ENCODE data around the gene TUBB.
A peak's percentile ranks its signal among the peaks of the same experiment; 100 is the strongest.
"Not testable (repeated sequence)": the region's sequence is repeated elsewhere in the genome, so short reads cannot be mapped to it uniquely, and the experiment has no call there.

The TUBB gene

GRCh38 chr6:30761791-30762429 is 41.8 kb downstream of the TUBB start:
- DNase-seq (ENCODE audit: low spot score): no peak

GRCh38 chr6:30763155-30763617 is 43.0 kb downstream of the TUBB start:
- DNase-seq (ENCODE audit: low spot score): no peak

GRCh38 chr6:30763618-30764489 is 43.7 kb downstream of the TUBB start:
- DNase-seq (ENCODE audit: low spot score): peak; percentile 23

DNA sequence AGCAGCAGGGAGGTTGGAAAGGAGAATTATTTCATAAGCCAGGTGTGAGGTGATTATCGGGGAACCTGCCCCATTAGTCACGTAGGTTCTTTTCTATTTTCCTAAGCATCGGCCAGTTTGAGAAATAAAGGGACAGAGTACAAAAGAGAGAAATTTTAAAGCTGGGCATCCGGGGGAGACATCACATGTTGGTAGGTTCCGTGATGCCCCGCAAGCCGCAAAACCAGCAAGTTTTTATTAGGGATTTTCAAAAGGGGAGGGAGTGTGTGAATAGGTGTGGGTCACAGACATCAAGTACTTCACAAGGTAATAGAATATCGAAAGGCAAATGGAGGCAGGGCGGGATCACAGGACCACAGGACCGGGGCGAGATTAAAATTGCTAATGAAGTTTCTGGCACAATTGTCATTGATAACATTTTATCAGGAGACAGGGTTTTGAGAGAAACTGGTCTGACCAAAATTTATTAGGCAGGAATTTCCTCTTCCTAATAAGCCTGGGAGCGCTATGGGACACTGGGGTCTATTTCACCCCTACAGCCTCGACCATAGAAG is 44.4 kb downstream of the TUBB start:
- not testable (repeated sequence) for DNase-seq (ENCODE audit: low spot score)

DNA sequence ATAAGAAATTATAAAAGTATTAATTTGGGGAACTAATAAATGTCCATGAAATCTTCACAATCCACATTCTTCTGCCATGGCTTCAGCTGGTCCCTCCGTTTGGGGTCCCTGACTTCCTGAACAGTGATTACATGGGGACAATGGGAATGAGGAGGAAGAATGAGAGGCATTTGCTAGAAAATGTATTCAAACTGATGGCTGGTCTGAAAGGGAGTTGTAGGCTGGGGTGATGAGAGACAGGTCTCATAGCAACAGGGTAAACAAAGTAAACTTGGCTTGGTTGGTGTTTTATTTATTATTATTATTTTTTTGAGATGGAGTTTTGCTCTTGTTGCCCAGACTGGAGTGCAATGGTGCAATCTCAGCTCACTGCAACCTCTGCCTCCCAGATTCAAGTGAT is 45.3 kb downstream of the TUBB start:
- not testable (repeated sequence) for DNase-seq (ENCODE audit: low spot score)

- no peak for DNase-seq (ENCODE audit: low spot score)
Measured at GRCh38 chr6:30766461-30767157, 46.5 kb downstream of the TUBB start.

GRCh38 chr6:30767158-30767943 is 47.2 kb downstream of the TUBB start:
- DNase-seq (ENCODE audit: low spot score): no peak

DNA sequence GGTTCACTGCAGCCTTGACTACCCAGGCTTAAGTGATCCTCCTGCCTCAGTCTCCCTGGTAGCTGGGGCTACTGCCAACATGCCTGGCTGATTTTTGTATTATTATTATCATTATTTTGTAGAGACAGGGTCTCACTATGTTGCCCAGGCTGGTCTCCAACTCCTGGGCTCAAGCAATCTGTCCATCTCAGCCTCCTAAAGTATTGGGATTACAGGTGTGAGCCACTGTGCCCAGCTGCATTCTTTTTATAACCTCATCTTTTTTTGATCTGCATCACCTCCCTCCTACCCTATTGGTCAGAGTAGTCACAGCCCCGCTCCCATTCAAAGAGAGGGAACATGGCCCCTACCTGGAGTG is 47.8 kb downstream of the TUBB start:
- no peak for DNase-seq (ENCODE audit: low spot score)

GRCh38 chr6:30768634-30769087 is 48.5 kb downstream of the TUBB start:
- DNase-seq (ENCODE audit: low spot score): no peak

- peak; percentile 86 for DNase-seq (ENCODE audit: low spot score)
Measured at GRCh38 chr6:30769088-30769852, 49.1 kb downstream of the TUBB start.

DNA sequence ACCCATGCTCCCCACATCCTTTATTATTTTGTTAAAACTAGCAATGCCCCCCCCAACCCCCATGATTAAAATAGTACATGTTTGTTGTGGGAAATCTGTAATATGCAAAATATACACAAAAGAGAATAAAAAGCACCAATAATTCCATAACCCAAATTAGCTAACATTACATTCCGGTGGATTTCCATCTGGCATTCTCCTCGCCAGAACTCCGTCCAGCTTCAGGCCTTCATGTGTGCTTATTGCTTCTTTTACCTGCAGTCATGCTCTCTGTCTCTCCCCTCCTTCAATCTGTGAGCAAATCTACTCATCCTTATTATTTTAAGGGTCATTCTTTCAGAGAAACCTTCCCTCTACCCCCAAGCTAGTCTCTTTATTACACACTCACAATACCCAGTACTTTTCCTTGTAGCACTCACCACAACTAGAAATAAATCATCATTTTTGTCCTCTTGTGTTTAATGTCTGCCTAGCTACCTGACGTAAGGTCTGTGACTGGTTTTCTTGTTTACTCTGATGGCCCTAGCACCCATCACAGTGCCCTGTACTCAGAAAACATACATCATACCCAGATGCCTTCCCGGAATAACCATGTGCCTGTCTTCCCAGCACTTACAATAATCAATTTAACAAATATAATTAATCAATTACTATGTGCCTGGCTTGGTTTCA is 49.8 kb downstream of the TUBB start:
- DNase-seq (ENCODE audit: low spot score): peak; percentile 11

DNA sequence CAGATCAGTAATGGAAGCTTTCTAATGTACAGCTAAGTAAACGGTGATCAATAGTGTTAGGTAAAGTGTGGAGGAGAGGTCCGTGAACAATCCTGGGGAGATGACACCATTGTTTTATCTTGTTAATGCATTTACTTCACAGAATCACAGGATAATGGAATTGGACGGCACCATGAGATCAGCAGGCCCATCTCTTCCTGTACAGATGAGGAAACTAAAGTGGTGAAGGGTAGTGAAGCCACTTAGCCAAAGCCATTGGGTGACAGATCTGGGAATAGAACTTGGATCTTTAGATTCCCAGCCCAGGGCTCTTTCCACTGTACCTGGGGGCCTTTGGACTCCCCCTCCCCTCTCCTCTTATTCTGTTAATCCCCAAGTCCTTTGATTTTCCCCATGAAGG is 50.4 kb downstream of the TUBB start:
- DNase-seq (ENCODE audit: low spot score): no peak

DNA sequence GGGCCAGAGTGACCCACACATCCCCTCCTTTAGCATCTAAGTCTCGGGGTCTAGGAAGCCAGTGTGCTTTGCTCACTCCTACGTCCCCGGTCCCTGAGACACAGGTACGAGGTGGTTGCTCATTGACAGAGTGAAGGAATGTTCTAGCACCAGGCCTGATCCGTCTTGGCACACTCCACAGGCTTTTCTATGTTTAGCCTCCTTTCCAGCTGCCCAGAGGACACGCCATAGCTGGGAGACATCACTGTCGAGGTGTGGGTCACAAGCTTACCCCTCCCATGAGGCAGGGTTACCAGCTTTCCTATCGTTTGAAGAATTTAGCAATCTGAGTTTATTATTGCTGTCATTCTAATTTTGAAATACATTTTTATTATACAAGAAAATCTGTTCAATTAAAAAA is 54.5 kb downstream of the TUBB start:
- no peak for DNase-seq (ENCODE audit: low spot score)

Measured in AG08396 (cell line).